ENCODE data around the gene BRCC3. TPM values are rescaled to one million over a fixed set of nuclear protein-coding genes. Genes with fewer than 3 reads are reported as not detected.

The BRCC3 gene
- total and polyA plus RNA-seq, 11 donors, result 3.6 to 18.7 (median 16.6) TPM

DNA sequence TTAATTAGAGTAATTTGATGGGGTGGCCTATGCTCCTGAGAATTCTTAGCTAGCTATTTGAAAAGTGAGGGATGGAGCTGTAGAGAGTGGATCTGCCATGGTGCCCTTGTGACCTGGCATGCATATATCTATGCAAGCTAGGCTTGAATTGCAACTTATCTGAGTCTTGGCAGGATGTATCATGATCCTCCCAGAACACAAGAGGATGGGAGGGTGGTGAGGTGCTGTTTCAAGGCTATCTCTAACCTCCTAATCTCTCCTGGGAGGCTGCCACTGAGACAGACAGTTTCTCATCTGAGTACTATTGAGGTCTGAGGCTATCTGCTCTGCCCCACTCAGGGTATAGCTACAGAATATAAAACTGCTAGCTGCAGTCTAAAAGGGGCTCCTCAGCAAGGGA is 56.6 kb downstream of the BRCC3 start:
- no peak for DNase-seq
- Histone ChIP-seq H3K27ac (no peak overlapping the region), H3K4me3 (no peak overlapping the region), H3K4me1 (no peaks in the 10 kb centered on the region), H3K36me3 (no peaks in the 10 kb centered on the region), H3K9me3 (peaks cover 0 to 16% (median 0%) of the 10 kb centered on the region in 12 donors), H3K27me3 (no peaks in the 10 kb centered on the region)
- peak in 1 of 4 donors; percentile 48 for ATAC-seq
- intact Hi-C loops (cut with DNase I), result no loop called here
- TF ChIP-seq POLR2A (IDR thresholded peaks at IDR 0.05), result no peak
- TF ChIP-seq, protein P1, sequence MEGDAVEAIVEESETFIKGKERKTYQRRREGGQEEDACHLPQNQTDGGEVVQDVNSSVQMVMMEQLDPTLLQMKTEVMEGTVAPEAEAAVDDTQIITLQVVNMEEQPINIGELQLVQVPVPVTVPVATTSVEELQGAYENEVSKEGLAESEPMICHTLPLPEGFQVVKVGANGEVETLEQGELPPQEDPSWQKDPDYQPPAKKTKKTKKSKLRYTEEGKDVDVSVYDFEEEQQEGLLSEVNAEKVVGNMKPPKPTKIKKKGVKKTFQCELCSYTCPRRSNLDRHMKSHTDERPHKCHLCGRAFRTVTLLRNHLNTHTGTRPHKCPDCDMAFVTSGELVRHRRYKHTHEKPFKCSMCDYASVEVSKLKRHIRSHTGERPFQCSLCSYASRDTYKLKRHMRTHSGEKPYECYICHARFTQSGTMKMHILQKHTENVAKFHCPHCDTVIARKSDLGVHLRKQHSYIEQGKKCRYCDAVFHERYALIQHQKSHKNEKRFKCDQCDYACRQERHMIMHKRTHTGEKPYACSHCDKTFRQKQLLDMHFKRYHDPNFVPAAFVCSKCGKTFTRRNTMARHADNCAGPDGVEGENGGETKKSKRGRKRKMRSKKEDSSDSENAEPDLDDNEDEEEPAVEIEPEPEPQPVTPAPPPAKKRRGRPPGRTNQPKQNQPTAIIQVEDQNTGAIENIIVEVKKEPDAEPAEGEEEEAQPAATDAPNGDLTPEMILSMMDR (IDR thresholded peaks at IDR 0.05), result no peak

GRCh38 chrX:155132110-155132509 is 60.8 kb downstream of the BRCC3 start:
- no peak overlapping the region for H3K27ac ChIP-seq
- 64 to 96% (median 93%) methylated on average over 1 of the region's 1 CpG for WGBS, 4 donors
- H3K4me3 ChIP-seq, result no peak overlapping the region
- no peaks in the 10 kb centered on the region for H3K4me1 ChIP-seq
- peaks cover 0 to 16% (median 0%) of the 10 kb centered on the region in 12 donors for H3K9me3 ChIP-seq
- ATAC-seq (no peak), DNase-seq (no peak)
- no peaks in the 10 kb centered on the region for H3K27me3 ChIP-seq
- TF ChIP-seq POLR2A (IDR thresholded peaks at IDR 0.05), result no peak
- TF ChIP-seq, protein P1 (IDR thresholded peaks at IDR 0.05), result no peak
- H3K36me3 ChIP-seq, result no peaks in the 10 kb centered on the region
- intact Hi-C loops (cut with DNase I), result no loop called here

GRCh38 chrX:155134255-155134654 is 62.9 kb downstream of the BRCC3 start:
- H3K27ac ChIP-seq, result no peak overlapping the region
- peaks cover 0 to 9% (median 0%) of the 10 kb centered on the region in 12 donors for H3K9me3 ChIP-seq
- H3K4me1 ChIP-seq, result no peaks in the 10 kb centered on the region
- DNase-seq, result peak in 1 of 5 donors; percentile 13
- intact Hi-C loops (cut with DNase I), result no loop called here
- no peak for TF ChIP-seq POLR2A (IDR thresholded peaks at IDR 0.05)
- TF ChIP-seq, protein P1 (IDR thresholded peaks at IDR 0.05), result no peak
- no peaks in the 10 kb centered on the region for H3K27me3 ChIP-seq
- ATAC-seq, result no peak
- 65 to 86% (median 77%) methylated on average over 4 of the region's 4 CpGs for WGBS, 4 donors
- H3K36me3 ChIP-seq, result no peaks in the 10 kb centered on the region
- no peak overlapping the region for H3K4me3 ChIP-seq

DNA sequence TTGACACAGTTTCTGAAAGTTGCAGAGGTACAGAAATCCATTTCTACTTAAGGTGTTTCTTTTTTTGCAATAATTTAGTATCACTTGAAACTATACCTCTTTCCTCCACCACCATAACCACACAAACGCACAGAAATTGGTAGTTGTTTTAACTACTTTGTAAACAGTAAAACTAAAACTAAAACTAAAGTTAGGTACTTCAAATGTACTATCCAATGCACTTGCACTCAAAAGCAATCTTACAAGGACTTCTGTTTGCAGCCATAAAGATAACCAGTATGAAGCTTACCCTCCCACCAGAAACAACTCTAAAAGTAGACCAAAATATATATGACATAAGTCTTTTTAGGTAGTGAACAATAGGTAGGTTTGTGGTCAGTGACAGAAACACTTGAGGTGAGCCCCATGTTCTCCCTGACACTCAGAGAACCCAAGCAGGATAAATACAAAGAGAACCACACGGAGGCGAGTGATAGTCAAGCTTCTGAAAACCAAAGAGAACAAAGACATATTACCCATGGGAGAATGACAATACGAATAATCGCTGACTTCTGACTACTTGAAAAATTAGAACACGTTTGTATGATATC is 72.7 kb downstream of the BRCC3 start:
- Histone ChIP-seq H3K27ac (no peak overlapping the region), H3K36me3 (no peaks in the 10 kb centered on the region), H3K27me3 (no peaks in the 10 kb centered on the region), H3K9me3 (no peaks in the 10 kb centered on the region), H3K4me1 (no peaks in the 10 kb centered on the region), H3K4me3 (no peak overlapping the region)
- WGBS, 4 donors, result 67 to 85% (median 76%) methylated on average over 6 of the region's 6 CpGs
- no peak for TF ChIP-seq POLR2A (IDR thresholded peaks at IDR 0.05)
- TF ChIP-seq, protein P1 (IDR thresholded peaks at IDR 0.05), result no peak
- DNase-seq, result no peak
- no peak for ATAC-seq
- intact Hi-C loops (cut with DNase I), result no loop called here

Data from heart left ventricle (tissue), 16 donors.